ENCODE measurements around the gene TUBB3. TPM values are rescaled to one million over a fixed set of nuclear protein-coding genes. Genes with fewer than 3 reads are reported as not detected.

Gene TUBB3
- total and polyA plus RNA-seq, 10 donors, result 0.41 to 4.3 (median 1.1) TPM; not detected in 2

GRCh38 chr16:89956505-89957215, 33.5 kb downstream of the TUBB3 start:
- no peak for TF ChIP-seq POLR2A (IDR thresholded peaks at IDR 0.05)
- TF ChIP-seq CTCF (IDR thresholded peaks at IDR 0.05 in 8 of 11, conservative IDR thresholded peaks at IDR 0.05 in 3 of 11), result no peak
- peak in 2 of 3 donors; percentile 6 to 47 for TF ChIP-seq POLR2AphosphoS5 (IDR thresholded peaks at IDR 0.05)
- Histone ChIP-seq H3K27me3 (replicated peaks in 1 of 7) (no peaks in the 10 kb centered on the region), H3K36me3 (peaks cover 0 to 67% (median 13%) of the 10 kb centered on the region in 6 donors), H3K4me3 (peak overlapping the region in 5 of 8 donors; percentile 6 to 50 (median 30)), H3K9me3 (no peaks in the 10 kb centered on the region), H3K27ac (peak overlapping the region; percentile 59 to 91 (median 80)), H3K4me1 (peaks cover 19 to 75% (median 51%) of the 10 kb centered on the region in 6 donors)
- 45 to 73% (median 64%) methylated on average over 13 to 15 of the region's 15 CpGs for WGBS, 5 donors
- intact Hi-C loops (cut with DNase I; ENCODE audit: low total_unique reads), result no loop called here
- DNase-seq, result peak; percentile 79

GRCh38 chr16:89957216-89957785, 34.2 kb downstream of the TUBB3 start:
- H3K27me3 ChIP-seq (replicated peaks in 1 of 7), result no peaks in the 10 kb centered on the region
- WGBS, 5 donors, result 68 to 86% (median 75%) methylated on average over 20 to 23 of the region's 23 CpGs
- intact Hi-C loops (cut with DNase I; ENCODE audit: low total_unique reads), result no loop called here
- no peak for TF ChIP-seq CTCF (IDR thresholded peaks at IDR 0.05 in 8 of 11, conservative IDR thresholded peaks at IDR 0.05 in 3 of 11)
- TF ChIP-seq POLR2A (IDR thresholded peaks at IDR 0.05), result no peak
- no peak for TF ChIP-seq POLR2AphosphoS5 (IDR thresholded peaks at IDR 0.05)
- H3K36me3 ChIP-seq, result peaks cover 0 to 74% (median 13%) of the 10 kb centered on the region in 6 donors
- H3K27ac ChIP-seq, result peak overlapping the region; percentile 59 to 91 (median 80)
- H3K9me3 ChIP-seq, result no peaks in the 10 kb centered on the region
- H3K4me3 ChIP-seq, result peak overlapping the region in 5 of 8 donors; percentile 6 to 50 (median 30)
- H3K4me1 ChIP-seq, result peaks cover 19 to 69% (median 51%) of the 10 kb centered on the region in 6 donors
- DNase-seq, result peak; percentile 80

- peak; percentile 75 for DNase-seq
- Histone ChIP-seq H3K27me3 (replicated peaks in 1 of 7) (no peaks in the 10 kb centered on the region), H3K4me1 (peaks cover 19 to 62% (median 48%) of the 10 kb centered on the region in 6 donors), H3K4me3 (peak overlapping the region in 3 of 8 donors; percentile 30 to 50 (median 34)), H3K36me3 (peaks cover 0 to 81% (median 14%) of the 10 kb centered on the region in 6 donors), H3K9me3 (no peaks in the 10 kb centered on the region), H3K27ac (peak overlapping the region in 4 of 8 donors; percentile 81 to 91 (median 86))
- TF ChIP-seq POLR2A (IDR thresholded peaks at IDR 0.05), result no peak
- no peak for TF ChIP-seq CTCF (IDR thresholded peaks at IDR 0.05 in 8 of 11, conservative IDR thresholded peaks at IDR 0.05 in 3 of 11)
- no peak for TF ChIP-seq POLR2AphosphoS5 (IDR thresholded peaks at IDR 0.05)
- intact Hi-C loops (cut with DNase I; ENCODE audit: low total_unique reads), result no loop called here
- 91 to 96% (median 94%) methylated on average over 5 to 7 of the region's 7 CpGs for WGBS, 5 donors
Observed at GRCh38 chr16:89958068-89958467, 34.9 kb downstream of the TUBB3 start.

- H3K9me3 ChIP-seq, result no peaks in the 10 kb centered on the region
- peaks cover 19 to 57% (median 42%) of the 10 kb centered on the region in 6 donors for H3K4me1 ChIP-seq
- H3K27me3 ChIP-seq (replicated peaks in 1 of 7), result no peaks in the 10 kb centered on the region
- intact Hi-C loops (cut with DNase I; ENCODE audit: low total_unique reads), result no loop called here
- TF ChIP-seq CTCF (IDR thresholded peaks at IDR 0.05 in 8 of 11, conservative IDR thresholded peaks at IDR 0.05 in 3 of 11) (no peak), POLR2AphosphoS5 (IDR thresholded peaks at IDR 0.05) (no peak), POLR2A (IDR thresholded peaks at IDR 0.05) (no peak)
- WGBS, 5 donors, result 92 to 99% (median 98%) methylated on average over 10 of the region's 10 CpGs
- H3K4me3 ChIP-seq, result no peak overlapping the region
- DNase-seq, result no peak
- H3K27ac ChIP-seq, result no peak overlapping the region
- peaks cover 0 to 87% (median 15%) of the 10 kb centered on the region in 6 donors for H3K36me3 ChIP-seq
Observed at GRCh38 chr16:89958596-89958995, 35.5 kb downstream of the TUBB3 start.
